Measurements from ENCODE around the gene ACKR3. TPM values are rescaled to one million over a fixed set of nuclear protein-coding genes. Genes with fewer than 3 reads are reported as not detected.

The ACKR3 gene
- total and polyA plus RNA-seq, 2 donors (not counting 1 experiment from before 2014, with no cell fraction given) = 0.17 to 1.5 TPM

GRCh38 chr2:236571145-236571544 is 1.5 kb downstream of the ACKR3 start:
- H3K4me3 ChIP-seq (replicated peaks in 1 of 4; ENCODE audit: control extremely low read depth in 1 of 4, insufficient read depth in 1 of 4, low read depth in 3 of 4, low read length in 4 of 4) = no peak overlapping the region
- H3K9me3 ChIP-seq (ENCODE audit: control insufficient read depth, insufficient read depth, low read depth, low read length) = no peaks in the 10 kb centered on the region
- no peak overlapping the region for H3K9ac ChIP-seq (ENCODE audit: insufficient read depth, low read length)
- TF ChIP-seq EZH2 (IDR thresholded peaks at IDR 0.05; ENCODE audit: low read length, missing control alignments) (no peak), CTCF (conservative IDR thresholded peaks at IDR 0.05 in 1 of 2, IDR thresholded peaks at IDR 0.05 in 1 of 2; ENCODE audit: low read depth in 1 of 2, low read length in 2 of 2) (no peak)
- no peak overlapping the region for H3K27ac ChIP-seq (ENCODE audit: insufficient read depth, low read length)
- peaks cover 25% of the 10 kb centered on the region for H3K27me3 ChIP-seq (ENCODE audit: control insufficient read depth, insufficient read depth, low read length)
- no peak overlapping the region for H2AFZ ChIP-seq (ENCODE audit: low read length)
- H3K4me1 ChIP-seq (ENCODE audit: control insufficient read depth, extremely low read depth, insufficient read depth, low read length) = no peaks in the 10 kb centered on the region
- H3K4me2 ChIP-seq (ENCODE audit: extremely low read depth, insufficient read depth, low read length) = no peak overlapping the region
- no peaks in the 10 kb centered on the region for H3K79me2 ChIP-seq (ENCODE audit: control insufficient read depth, insufficient read depth, low read length)
- DNase-seq (ENCODE audit: low read depth in 2 of 2) = no peak
- H3K36me3 ChIP-seq (ENCODE audit: control insufficient read depth, insufficient read depth, low read length) = no peaks in the 10 kb centered on the region
- H4K20me1 ChIP-seq (ENCODE audit: control insufficient read depth, extremely low read depth, insufficient read depth, low read length) = no peaks in the 10 kb centered on the region

- Histone ChIP-seq H3K9ac (ENCODE audit: insufficient read depth, low read length) (no peak overlapping the region), H2AFZ (ENCODE audit: low read length) (no peak overlapping the region), H3K27ac (ENCODE audit: insufficient read depth, low read length) (no peak overlapping the region), H4K20me1 (ENCODE audit: control insufficient read depth, extremely low read depth, insufficient read depth, low read length) (no peaks in the 10 kb centered on the region), H3K27me3 (ENCODE audit: control insufficient read depth, insufficient read depth, low read length) (peaks cover 25% of the 10 kb centered on the region), H3K4me1 (ENCODE audit: control insufficient read depth, extremely low read depth, insufficient read depth, low read length) (no peaks in the 10 kb centered on the region), H3K4me2 (ENCODE audit: extremely low read depth, insufficient read depth, low read length) (no peak overlapping the region), H3K9me3 (ENCODE audit: control insufficient read depth, insufficient read depth, low read depth, low read length) (no peaks in the 10 kb centered on the region), H3K36me3 (ENCODE audit: control insufficient read depth, insufficient read depth, low read length) (no peaks in the 10 kb centered on the region), H3K4me3 (replicated peaks in 1 of 4; ENCODE audit: control extremely low read depth in 1 of 4, insufficient read depth in 1 of 4, low read depth in 3 of 4, low read length in 4 of 4) (no peak overlapping the region), H3K79me2 (ENCODE audit: control insufficient read depth, insufficient read depth, low read length) (no peaks in the 10 kb centered on the region)
- TF ChIP-seq EZH2 (IDR thresholded peaks at IDR 0.05; ENCODE audit: low read length, missing control alignments) = no peak
- TF ChIP-seq CTCF (conservative IDR thresholded peaks at IDR 0.05 in 1 of 2, IDR thresholded peaks at IDR 0.05 in 1 of 2; ENCODE audit: low read depth in 1 of 2, low read length in 2 of 2) = no peak
- no peak for DNase-seq (ENCODE audit: low read depth in 2 of 2)
Observed at GRCh38 chr2:236572482-236572881, 2.9 kb downstream of the ACKR3 start.

DNA sequence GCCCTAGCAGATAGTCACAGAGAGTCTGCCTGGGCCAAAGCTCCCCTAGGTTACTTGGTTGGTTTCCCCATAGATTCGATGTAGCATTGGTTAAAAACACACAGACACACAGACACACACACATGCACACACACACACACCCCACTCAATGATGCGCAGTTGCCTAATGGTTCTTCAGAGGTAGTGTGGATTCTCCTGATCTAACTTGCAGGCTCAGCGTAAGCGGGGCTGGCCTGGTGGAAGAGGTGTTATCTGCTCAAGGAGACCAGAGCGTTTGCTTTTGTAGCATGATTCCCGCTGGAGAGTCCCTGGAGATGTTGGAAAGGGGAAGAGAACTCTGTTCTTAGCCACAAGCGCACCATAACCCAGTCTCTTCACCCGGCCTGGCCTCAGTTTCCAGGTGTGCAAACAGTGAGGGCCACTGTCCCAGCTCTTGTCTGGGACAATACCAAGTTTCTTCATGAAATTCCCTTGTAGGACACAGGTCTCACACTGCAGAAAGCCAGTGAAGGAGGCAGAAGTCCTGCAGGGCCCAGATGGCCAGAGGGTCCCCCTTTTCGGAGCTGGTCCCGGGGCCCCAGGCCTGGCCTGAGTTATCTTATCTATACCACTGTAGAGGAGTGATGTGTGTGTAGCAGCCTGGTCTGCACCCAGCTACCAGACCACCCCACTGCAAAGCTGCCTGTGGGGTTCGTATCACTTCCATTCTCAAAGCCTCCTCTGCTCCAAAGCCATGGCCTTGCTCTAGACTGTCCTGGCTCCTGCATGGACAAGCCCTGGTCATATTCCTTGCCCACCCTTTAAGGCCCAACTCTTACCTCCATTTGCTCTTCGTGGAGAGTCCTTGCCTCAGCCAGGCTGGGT is 3.7 kb downstream of the ACKR3 start:
- no peaks in the 10 kb centered on the region for H3K4me1 ChIP-seq (ENCODE audit: control insufficient read depth, extremely low read depth, insufficient read depth, low read length)
- no peaks in the 10 kb centered on the region for H3K79me2 ChIP-seq (ENCODE audit: control insufficient read depth, insufficient read depth, low read length)
- no peak overlapping the region for H3K4me2 ChIP-seq (ENCODE audit: extremely low read depth, insufficient read depth, low read length)
- H3K27me3 ChIP-seq (ENCODE audit: control insufficient read depth, insufficient read depth, low read length) = peaks cover 22% of the 10 kb centered on the region
- no peak overlapping the region for H3K9ac ChIP-seq (ENCODE audit: insufficient read depth, low read length)
- DNase-seq (ENCODE audit: low read depth in 2 of 2) = no peak
- no peaks in the 10 kb centered on the region for H4K20me1 ChIP-seq (ENCODE audit: control insufficient read depth, extremely low read depth, insufficient read depth, low read length)
- TF ChIP-seq EZH2 (IDR thresholded peaks at IDR 0.05; ENCODE audit: low read length, missing control alignments) (no peak), CTCF (conservative IDR thresholded peaks at IDR 0.05 in 1 of 2, IDR thresholded peaks at IDR 0.05 in 1 of 2; ENCODE audit: low read depth in 1 of 2, low read length in 2 of 2) (no peak)
- H3K27ac ChIP-seq (ENCODE audit: insufficient read depth, low read length) = no peak overlapping the region
- H3K36me3 ChIP-seq (ENCODE audit: control insufficient read depth, insufficient read depth, low read length) = no peaks in the 10 kb centered on the region
- no peaks in the 10 kb centered on the region for H3K9me3 ChIP-seq (ENCODE audit: control insufficient read depth, insufficient read depth, low read depth, low read length)
- no peak overlapping the region for H3K4me3 ChIP-seq (replicated peaks in 1 of 4; ENCODE audit: control extremely low read depth in 1 of 4, insufficient read depth in 1 of 4, low read depth in 3 of 4, low read length in 4 of 4)
- H2AFZ ChIP-seq (ENCODE audit: low read length) = no peak overlapping the region
